HCT116 (cell line): ENCODE results near the gene ITPK1. TPM values are rescaled to one million over a fixed set of nuclear protein-coding genes. Genes with fewer than 3 reads are reported as not detected.

ENCODE experiments used
- ATAC-seq: fragments of 200-7000 bp; cut with Tn5 transposase; 2 replicates; pipeline ENCODE4 v1.9.1; 2020; ENCODE audit warnings: mild to moderate bottlenecking, moderate library complexity
- BruUV-seq: library from RNA; stranded (reverse); fragments of 400-500 nt; replicated peaks from 2 replicates; lab custom pipeline; 2021; lab: Mats Ljungman, UMichigan
- CTCF ChIA-PET: fragments of 300-600 bp; sonication (Branson Sonifier 250); formaldehyde crosslinking; loops from one replicate; lab custom pipeline; 2021; ENCODE audit warnings: antibody characterized with exemption; lab: Charles Lee
- POLR2A ChIA-PET: fragments of 300-600, 350-600 bp; sonication (Branson Sonifier 250); formaldehyde crosslinking; loops from one replicate; lab custom pipeline; 2021; ENCODE audit warnings: antibody characterized with exemption; lab: Charles Lee
- RAD21 ChIA-PET, 2 experiments: fragments of 300-600 bp; sonication (Branson Sonifier 250); formaldehyde crosslinking; loops; one replicate each; lab custom pipeline; 2023; ENCODE audit warnings: low total read pairs in 2 of 2; ENCODE audit not compliant: uncharacterized antibody in 2 of 2, unreplicated experiment in 2 of 2, low non-redundant PET in 1 of 2; lab: Charles Lee
- DNase-seq: peaks from one replicate; pipeline ENCODE4 v3.0.0-alpha.2; 2010; ENCODE audit warnings: low read depth, low spot score
- H2AFZ ChIP-seq: fragments of 200-600 bp; shearing (Covaris generic), sonication (generic); 2 replicates; pipeline ENCODE4 v1.6.1; 2017; ENCODE audit warnings: low read depth, mixed run types, mixed read lengths, antibody characterized with exemption, low read length; ENCODE audit not compliant: poor library complexity, severe bottlenecking
- H3K27ac ChIP-seq: 2 replicates; pipeline ENCODE4 v1.5.1; 2012; ENCODE audit warnings: low read depth, low read length
- H3K27me3 ChIP-seq: fragments of 200-600 bp; sonication (generic); 2 replicates; pipeline ENCODE4 v1.6.1; 2016; ENCODE audit warnings: mixed run types, low read length, mixed read lengths; ENCODE audit not compliant: insufficient read depth
- H3K36me3 ChIP-seq, 2 experiments: fragments of 200-500 bp in 1 of 2; fragments of 200-600 bp in 1 of 2; sonication (Bioruptor generic) in 1 of 2; sonication (generic) in 1 of 2; 2 replicates each; pipeline versions ENCODE4 v1.5.1 to v1.6.1; 2014 to 2016; ENCODE audit warnings: low read length in 2 of 2, inconsistent platforms in 1 of 2, mixed read lengths in 1 of 2, mixed run types in 1 of 2; ENCODE audit not compliant: insufficient read depth in 2 of 2, control insufficient read depth in 1 of 2
- H3K4me1 ChIP-seq, 2 experiments: fragments of 200-600 bp in 1 of 2; sonication (generic) in 1 of 2; 2 replicates each; pipeline versions ENCODE4 v1.5.1 to v1.6.1; 2012 to 2017; ENCODE audit warnings: low read length in 2 of 2, inconsistent platforms in 1 of 2, mild to moderate bottlenecking in 1 of 2, mixed read lengths in 1 of 2, mixed run types in 1 of 2, moderate library complexity in 1 of 2; ENCODE audit not compliant: insufficient read depth in 2 of 2, control insufficient read depth in 1 of 2
- H3K4me2 ChIP-seq: fragments of 200-600 bp; sonication (generic); 2 replicates; pipeline ENCODE4 v1.6.1; 2017; ENCODE audit warnings: mixed run types, low read length, mixed read lengths
- H3K4me3 ChIP-seq, 2 experiments: fragments of 200-600 bp in 1 of 2; sonication (generic) in 1 of 2; replicated peaks in 1 of 2; 2 replicates each; pipeline ENCODE4 v1.5.1; 2011 to 2016; ENCODE audit warnings: low read length in 2 of 2, control low read depth in 1 of 2, low read depth in 1 of 2, mild to moderate bottlenecking in 1 of 2, mixed read lengths in 1 of 2, mixed run types in 1 of 2
- H3K79me2 ChIP-seq: fragments of 200-600 bp; sonication (generic); 2 replicates; pipeline ENCODE4 v1.6.1; 2017; ENCODE audit warnings: mild to moderate bottlenecking, mixed run types, low read length, moderate library complexity, mixed read lengths; ENCODE audit not compliant: insufficient read depth
- H3K9ac ChIP-seq: fragments of 200-600 bp; sonication (generic); 2 replicates; pipeline ENCODE4 v1.6.1; 2016; ENCODE audit warnings: low read length, mixed read lengths
- H3K9me2 ChIP-seq: fragments of 200-600 bp; sonication (generic), shearing (Covaris generic); 2 replicates; pipeline ENCODE4 v1.6.1; 2017; ENCODE audit warnings: mixed run types, mild to moderate bottlenecking, moderate library complexity; ENCODE audit not compliant: insufficient read depth
- H3K9me3 ChIP-seq, 2 experiments: fragments of 200-500 bp in 1 of 2; fragments of 200-600 bp in 1 of 2; sonication (Bioruptor generic) in 1 of 2; sonication (generic) in 1 of 2; 2 replicates each; pipeline ENCODE4 v1.6.1; 2014 to 2017; ENCODE audit warnings: low read length in 2 of 2, mixed read lengths in 2 of 2, inconsistent platforms in 1 of 2, low read depth in 1 of 2, mild to moderate bottlenecking in 1 of 2, mixed run types in 1 of 2, moderate library complexity in 1 of 2; ENCODE audit not compliant: control insufficient read depth in 1 of 2, insufficient read depth in 1 of 2
- H4K20me1 ChIP-seq: fragments of 200-600 bp; sonication (generic), shearing (Covaris generic); 2 replicates; pipeline ENCODE4 v1.6.1; 2017; ENCODE audit warnings: mixed run types, mild to moderate bottlenecking, moderate library complexity; ENCODE audit not compliant: insufficient read depth
- EZH2 ChIP-seq: fragments of 200-600 bp; sonication (generic); IDR thresholded peaks from 2 replicates; pipeline ENCODE4 v1.6.1; 2017; ENCODE audit warnings: antibody characterized with exemption, mixed run types
- FOSL1 ChIP-seq: IDR thresholded peaks from 2 replicates; pipeline ENCODE4 v1.6.1; 2012; ENCODE audit warnings: low read depth
- intact Hi-C: fragments of 100-400 bp; cut with micrococcal nuclease; formaldehyde crosslinking; loops from 2 replicates; pipeline ENCODE4 v1.10.0; 2022
- total RNA-seq: library from RNA; stranded (reverse); gene quantifications from one replicate; pipeline ENCODE4 v1.2.1, GENCODE V29; 2021; ENCODE audit not compliant: unreplicated experiment
- TF ChIP-seq, protein P1 (sequence below): IDR thresholded peaks from 2 replicates; pipeline ENCODE4 v1.6.1; 2011; ENCODE audit warnings: mild to moderate bottlenecking, low read length, moderate library complexity; ENCODE audit not compliant: insufficient replicate concordance; ENCODE audit errors: extremely low read depth

ITPK1 gene
- total RNA-seq, 1 experiment from 2014 or later = 70.2 TPM

DNA sequence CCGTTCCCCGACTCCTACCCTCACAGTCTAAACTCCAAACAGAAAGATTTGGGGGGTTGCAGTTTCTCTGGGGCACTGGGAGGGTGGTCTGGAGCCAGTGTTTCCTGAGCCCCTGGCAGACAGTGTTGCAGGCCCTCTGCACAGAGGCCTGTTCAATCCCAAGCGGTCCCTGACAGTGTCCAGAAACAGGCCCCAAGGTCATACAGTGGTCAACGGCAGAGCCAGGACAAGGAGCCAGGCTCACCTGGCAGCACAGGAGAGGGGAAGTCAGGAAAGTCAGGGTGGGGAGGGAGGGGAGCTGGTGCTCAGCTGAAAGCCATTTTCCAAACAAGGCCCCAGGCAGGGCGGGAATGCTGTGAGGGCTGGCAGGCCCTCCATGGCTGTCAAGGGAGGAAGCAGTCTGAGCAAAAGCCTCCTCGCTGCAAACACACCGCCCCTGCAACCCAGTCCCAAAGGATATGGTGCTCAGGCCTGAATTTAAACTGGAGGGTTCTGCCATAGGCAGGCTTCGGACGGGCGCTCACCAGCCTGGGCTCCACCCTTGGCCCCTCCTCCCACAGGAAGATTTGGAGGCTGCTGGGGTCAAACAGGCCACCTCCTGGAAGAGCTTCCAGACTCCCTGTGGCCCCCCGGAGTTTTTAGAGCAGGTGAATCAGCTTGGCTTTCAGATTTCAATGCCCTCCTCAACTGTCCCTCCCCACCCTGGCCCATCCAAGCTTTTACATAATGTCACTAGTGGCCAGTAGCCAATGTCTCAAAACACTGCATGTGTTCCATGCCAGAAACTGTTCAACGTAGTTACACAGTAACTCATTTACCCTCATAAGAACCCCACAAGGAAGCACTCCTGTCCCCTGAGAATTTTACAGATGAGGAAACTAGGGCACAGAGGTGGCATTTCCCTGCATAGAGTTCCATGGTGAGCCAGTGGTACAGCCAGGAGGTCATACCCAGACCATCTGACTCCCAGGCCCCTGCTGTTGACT lies 151.3 kb downstream of the ITPK1 start:
- Histone ChIP-seq H3K79me2 (peaks cover 4% of the 10 kb centered on the region; the same call in 1 of the 2 replicates), H3K36me3 (no peaks in the 10 kb centered on the region), H3K4me3 (no peak overlapping the region), H3K9ac (no peak overlapping the region), H3K4me1 (peaks cover 13 to 45% of the 10 kb centered on the region in 2 experiments), H3K27ac (no peak overlapping the region), H3K9me3 (no peaks in the 10 kb centered on the region), H3K4me2 (no peak overlapping the region), H2AFZ (no peak overlapping the region), H4K20me1 (no peaks in the 10 kb centered on the region), H3K27me3 (no peaks in the 10 kb centered on the region), H3K9me2 (no peaks in the 10 kb centered on the region)
- CTCF ChIA-PET = interaction anchor here (1.8 kb wide), 1 partner anchor 12 kb away, joined by 4 read pairs; no protein-coding TSS in a partner anchor
- POLR2A ChIA-PET = no interaction called here
- RAD21 ChIA-PET = no interaction called here
- DNase-seq (no peak), ATAC-seq (no peak)
- no peak for TF ChIP-seq EZH2
- TF ChIP-seq FOSL1 = no peak
- no TSS peak for BruUV-seq
- intact Hi-C loops = no loop called here

DNA sequence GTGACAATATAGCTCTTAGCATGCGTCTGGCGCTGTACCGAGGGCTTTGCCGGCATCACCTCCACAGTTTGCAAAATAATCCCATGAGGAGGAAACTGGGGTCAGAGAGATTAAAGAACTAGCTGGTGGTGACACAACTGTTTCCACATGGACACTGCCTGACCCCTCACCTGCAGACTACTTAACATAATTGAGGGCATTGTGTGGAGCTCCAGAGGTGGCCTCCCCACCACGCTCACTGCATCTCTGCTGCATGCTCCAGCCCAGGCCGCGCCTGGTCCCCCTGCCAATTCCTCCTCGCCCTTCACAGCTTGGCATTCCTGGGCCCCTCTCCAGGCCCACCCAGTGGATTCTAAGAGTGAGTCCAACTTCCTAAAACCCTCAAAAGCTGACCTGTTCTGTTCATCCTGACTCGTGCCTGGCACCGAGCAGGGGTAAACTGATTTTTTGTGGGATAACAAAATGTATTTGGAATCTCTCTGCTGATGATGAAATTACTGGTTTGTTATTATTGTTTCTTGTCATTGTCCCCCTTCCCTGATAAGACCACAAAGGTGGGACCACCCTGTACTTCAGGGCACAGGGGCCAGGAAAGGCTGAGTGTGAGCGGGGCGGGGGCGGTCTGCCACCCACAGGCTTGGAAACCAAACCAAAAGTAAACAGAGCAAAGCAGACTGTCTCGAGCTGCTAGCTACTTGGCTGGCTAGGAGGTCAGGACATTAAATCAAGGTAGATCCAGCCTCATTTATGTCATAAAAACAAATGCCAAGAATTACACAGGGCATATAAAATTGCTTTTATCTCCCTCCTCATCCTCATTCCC lies 152.2 kb downstream of the ITPK1 start:
- intact Hi-C loops = no loop called here
- no peak for DNase-seq
- ChIA-PET RAD21 (no interaction called here), CTCF (interaction anchor here (1.8 kb wide), 1 partner anchor 11 kb away, joined by 4 read pairs; no protein-coding TSS in a partner anchor), POLR2A (no interaction called here)
- Histone ChIP-seq H3K9ac (no peak overlapping the region), H3K9me3 (no peaks in the 10 kb centered on the region), H3K4me1 (peaks cover 13 to 45% of the 10 kb centered on the region in 2 experiments), H3K4me3 (no peak overlapping the region), H3K4me2 (peak overlapping the region; percentile 18; the same call in 1 of the 2 replicates), H4K20me1 (no peaks in the 10 kb centered on the region), H3K9me2 (no peaks in the 10 kb centered on the region), H3K36me3 (no peaks in the 10 kb centered on the region; a peak in 1 of 4 replicates), H3K27ac (no peak overlapping the region), H2AFZ (no peak overlapping the region), H3K27me3 (no peaks in the 10 kb centered on the region), H3K79me2 (peaks cover 4% of the 10 kb centered on the region; the same call in 1 of the 2 replicates)
- ATAC-seq = no peak
- no TSS peak for BruUV-seq
- TF ChIP-seq, protein P1, sequence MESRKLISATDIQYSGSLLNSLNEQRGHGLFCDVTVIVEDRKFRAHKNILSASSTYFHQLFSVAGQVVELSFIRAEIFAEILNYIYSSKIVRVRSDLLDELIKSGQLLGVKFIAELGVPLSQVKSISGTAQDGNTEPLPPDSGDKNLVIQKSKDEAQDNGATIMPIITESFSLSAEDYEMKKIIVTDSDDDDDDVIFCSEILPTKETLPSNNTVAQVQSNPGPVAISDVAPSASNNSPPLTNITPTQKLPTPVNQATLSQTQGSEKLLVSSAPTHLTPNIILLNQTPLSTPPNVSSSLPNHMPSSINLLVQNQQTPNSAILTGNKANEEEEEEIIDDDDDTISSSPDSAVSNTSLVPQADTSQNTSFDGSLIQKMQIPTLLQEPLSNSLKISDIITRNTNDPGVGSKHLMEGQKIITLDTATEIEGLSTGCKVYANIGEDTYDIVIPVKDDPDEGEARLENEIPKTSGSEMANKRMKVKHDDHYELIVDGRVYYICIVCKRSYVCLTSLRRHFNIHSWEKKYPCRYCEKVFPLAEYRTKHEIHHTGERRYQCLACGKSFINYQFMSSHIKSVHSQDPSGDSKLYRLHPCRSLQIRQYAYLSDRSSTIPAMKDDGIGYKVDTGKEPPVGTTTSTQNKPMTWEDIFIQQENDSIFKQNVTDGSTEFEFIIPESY = no peak
